ENCODE results near the gene CPNE9. TPM values are rescaled to one million over a fixed set of nuclear protein-coding genes. Genes with fewer than 3 reads are reported as not detected.

CPNE9 gene
- total and polyA plus RNA-seq, 2 of the 8 experiments (the other 6 are each of a cell fraction or from before 2014, with no cell fraction given) = 4.8 to 6.0 TPM

DNA sequence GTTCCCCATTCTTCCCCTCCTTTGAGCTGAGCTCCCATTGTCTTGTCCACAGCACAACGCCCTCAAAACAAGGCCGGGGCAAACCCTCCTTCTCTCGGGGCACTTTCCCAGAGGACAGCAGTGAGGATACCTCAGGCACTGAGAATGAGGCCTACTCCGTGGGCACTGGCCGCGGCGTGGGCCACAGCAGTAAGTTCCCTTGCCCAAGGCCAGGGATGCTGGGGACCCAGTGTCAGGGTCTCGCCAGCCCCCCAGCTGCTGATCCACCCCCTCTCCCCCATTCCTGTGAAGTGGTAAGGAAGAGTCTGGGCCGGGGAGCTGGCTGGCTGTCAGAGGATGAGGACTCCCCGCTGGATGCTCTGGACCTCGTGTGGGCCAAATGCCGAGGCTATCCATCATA, 41.9 kb downstream of the CPNE9 start:
- H2BK5ac ChIP-seq (ENCODE audit: low read depth, low read length) = no peak overlapping the region
- DNase-seq (ENCODE audit: low read depth in 1 of 2, low spot score in 2 of 2) (no peak), FAIRE-seq (no peak)
- H2BK20ac ChIP-seq (ENCODE audit: low read length) = no peak overlapping the region
- H3K9ac ChIP-seq (replicated peaks in 1 of 4; ENCODE audit: extremely low read depth in 1 of 4, low read depth in 3 of 4, low read length in 3 of 4) = no peak overlapping the region
- WGBS, 2 experiments (ENCODE audit: extremely low coverage in 1 of 2, insufficient coverage in 1 of 2, insufficient read length in 1 of 2, insufficient replicate concordance in 2 of 2, low coverage in 1 of 2, low lambda C conversion rate in 2 of 2, missing lambda C conversion rate in 1 of 2) = 93% methylated on average over 11 of the region's 12 CpGs; no CpG with 5 or more reads in 1 of the 2 experiments
- no peak overlapping the region for H2BK120ac ChIP-seq (replicated peaks; ENCODE audit: low read depth, low read length)
- no peak overlapping the region for H3K56ac ChIP-seq (replicated peaks; ENCODE audit: insufficient read length, low read depth, low read length)
- H2AK5ac ChIP-seq (ENCODE audit: low read depth, low read length) = no peak overlapping the region
- H4K91ac ChIP-seq (replicated peaks; ENCODE audit: insufficient read length, low read length) = no peak overlapping the region
- H4K20me1 ChIP-seq (replicated peaks in 1 of 2; ENCODE audit: control insufficient read depth in 1 of 2, insufficient read depth in 2 of 2, low read length in 2 of 2) = peaks cover 0 to 6% of the 10 kb centered on the region in 2 experiments
- H2AFZ ChIP-seq (ENCODE audit: low read length) = no peak overlapping the region
- CTCF ChIA-PET (ENCODE audit: partially characterized antibody) = interaction anchor here (1.5 to 2.4 kb wide), 3 partner anchors 13 to 243 kb away, joined by 7 to 11 read pairs (median 10); no protein-coding TSS in a partner anchor
- H3K79me2 ChIP-seq (ENCODE audit: control insufficient read depth in 1 of 2, insufficient read depth in 2 of 2, low read length in 2 of 2) = peaks cover 0 to under 1% of the 10 kb centered on the region in 2 experiments; a peak in 1 of 4 replicates
- H3K23me2 ChIP-seq (ENCODE audit: low read depth, low read length) = peaks cover 6% of the 10 kb centered on the region
- POLR2A ChIA-PET (ENCODE audit: partially characterized antibody) = interaction anchor here (1.2 to 6.7 kb wide), 2 partner anchors 9 to 13 kb away, joined by 6 to 56 read pairs; partner anchors contain the start of gene BRPF1
- H3K23ac ChIP-seq (ENCODE audit: insufficient read length) = no peak overlapping the region
- no peak overlapping the region for H2BK12ac ChIP-seq (ENCODE audit: low read depth, low read length)
- H3K18ac ChIP-seq (ENCODE audit: extremely low read depth, low read length) = no peak overlapping the region
- no peak overlapping the region for H3K27ac ChIP-seq (ENCODE audit: low read depth, low read length)
- H3K14ac ChIP-seq (ENCODE audit: insufficient read length) = no peak overlapping the region
- H3K79me1 ChIP-seq (ENCODE audit: low read depth, low read length) = no peaks in the 10 kb centered on the region
- H3K4me3 ChIP-seq (ENCODE audit: extremely low read depth in 1 of 4, insufficient read depth in 2 of 4, low read depth in 3 of 4, low read length in 4 of 4) = no peak overlapping the region
- H3K9me3 ChIP-seq (ENCODE audit: insufficient read depth in 2 of 2, low read depth in 1 of 2, low read length in 1 of 2) = no peaks in the 10 kb centered on the region
- H3K4ac ChIP-seq (replicated peaks; ENCODE audit: insufficient read length, low read depth, low read length) = no peak overlapping the region
- no peak overlapping the region for H2BK15ac ChIP-seq (ENCODE audit: low read length)
- H4K5ac ChIP-seq (ENCODE audit: insufficient read length, low read depth, low read length) = no peak overlapping the region
- H3K4me2 ChIP-seq (ENCODE audit: insufficient read depth in 1 of 2, low read depth in 2 of 2, low read length in 2 of 2) = no peak overlapping the region
- peaks cover 0 to 4% (median 3%) of the 10 kb centered on the region in 4 experiments; a peak in 4 of 7 replicates for H3K4me1 ChIP-seq (replicated peaks in 1 of 4; ENCODE audit: control insufficient read depth in 3 of 4, insufficient read depth in 4 of 4, low read length in 3 of 4)
- H3K27me3 ChIP-seq (replicated peaks in 1 of 4; ENCODE audit: control insufficient read depth in 3 of 4, extremely low read depth in 1 of 4, insufficient read depth in 3 of 4, low read length in 3 of 4) = 0 out of 7 replicates have a peak, but pooled peaks cover 0 to 2% (median 0%) of the 10 kb centered on the region in 4 experiments
- peaks cover 51 to 80% (median 72%) of the 10 kb centered on the region in 4 experiments for H3K36me3 ChIP-seq (ENCODE audit: control insufficient read depth in 2 of 4, insufficient read depth in 4 of 4, low read length in 3 of 4)
- H4K8ac ChIP-seq (ENCODE audit: extremely low read depth, insufficient read depth, low read length) = no peak overlapping the region; the same call in 1 of the 2 replicates
- TF ChIP-seq SAP30 (IDR thresholded peaks at IDR 0.05; ENCODE audit: insufficient read depth, insufficient replicate concordance, low read length) = no peak
- TF ChIP-seq JUND (IDR thresholded peaks at IDR 0.05; ENCODE audit: low read length) = no peak
- TF ChIP-seq RXRA (IDR thresholded peaks at IDR 0.05; ENCODE audit: insufficient read depth, low read depth, low read length) = no peak
- TF ChIP-seq GABPA (IDR thresholded peaks at IDR 0.05; ENCODE audit: borderline replicate concordance, insufficient read depth, low read length) = no peak
- no peak for TF ChIP-seq RFX5 (IDR thresholded peaks at IDR 0.05; ENCODE audit: borderline replicate concordance, low read depth, low read length)
- no peak for TF ChIP-seq RNF2 (IDR thresholded peaks at IDR 0.05; ENCODE audit: borderline replicate concordance, low read depth, low read length, missing control alignments, poor library complexity, severe bottlenecking)
- no peak for TF ChIP-seq SP4 (IDR thresholded peaks at IDR 0.05; ENCODE audit: low read length)
- no peak for TF ChIP-seq NANOG (IDR thresholded peaks at IDR 0.05; ENCODE audit: insufficient read depth, low read depth, low read length, poor library complexity, severe bottlenecking)
- no peak for TF ChIP-seq BACH1 (IDR thresholded peaks at IDR 0.05; ENCODE audit: low read length)
- TF ChIP-seq, protein P1, sequence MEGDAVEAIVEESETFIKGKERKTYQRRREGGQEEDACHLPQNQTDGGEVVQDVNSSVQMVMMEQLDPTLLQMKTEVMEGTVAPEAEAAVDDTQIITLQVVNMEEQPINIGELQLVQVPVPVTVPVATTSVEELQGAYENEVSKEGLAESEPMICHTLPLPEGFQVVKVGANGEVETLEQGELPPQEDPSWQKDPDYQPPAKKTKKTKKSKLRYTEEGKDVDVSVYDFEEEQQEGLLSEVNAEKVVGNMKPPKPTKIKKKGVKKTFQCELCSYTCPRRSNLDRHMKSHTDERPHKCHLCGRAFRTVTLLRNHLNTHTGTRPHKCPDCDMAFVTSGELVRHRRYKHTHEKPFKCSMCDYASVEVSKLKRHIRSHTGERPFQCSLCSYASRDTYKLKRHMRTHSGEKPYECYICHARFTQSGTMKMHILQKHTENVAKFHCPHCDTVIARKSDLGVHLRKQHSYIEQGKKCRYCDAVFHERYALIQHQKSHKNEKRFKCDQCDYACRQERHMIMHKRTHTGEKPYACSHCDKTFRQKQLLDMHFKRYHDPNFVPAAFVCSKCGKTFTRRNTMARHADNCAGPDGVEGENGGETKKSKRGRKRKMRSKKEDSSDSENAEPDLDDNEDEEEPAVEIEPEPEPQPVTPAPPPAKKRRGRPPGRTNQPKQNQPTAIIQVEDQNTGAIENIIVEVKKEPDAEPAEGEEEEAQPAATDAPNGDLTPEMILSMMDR (IDR thresholded peaks at IDR 0.05; ENCODE audit: control extremely low read depth in 1 of 3, insufficient read depth in 1 of 3, low read depth in 1 of 3, low read length in 3 of 3) = no peak
